Body of pancreas (tissue), 4 donors: Measurements from ENCODE around the gene GRID1. TPM values are rescaled to one million over a fixed set of nuclear protein-coding genes. Genes with fewer than 3 reads are reported as not detected.

Source experiments
- ATAC-seq: fragments of 150-250 bp; one replicate; pipeline ENCODE4 v1.9.1; 2016
- DNase-seq, 4 donors: peaks; one replicate each; pipeline ENCODE4 v3.0.0-alpha.2; 2019
- H3K27ac ChIP-seq, 4 donors: fragments of 200-600 bp; sonication (generic); 1 replicate in 3 of 4; 2 replicates in 1 of 4; pipeline versions ENCODE4 v1.5.1 to v1.6.1; 2016 to 2019; ENCODE audit warnings: mild to moderate bottlenecking in 1 of 4, mixed read lengths in 1 of 4, moderate library complexity in 1 of 4
- H3K27me3 ChIP-seq, 2 donors: fragments of 200-600 bp; sonication (generic); one replicate each; pipeline ENCODE4 v1.6.0; 2016; ENCODE audit warnings: mild to moderate bottlenecking in 1 of 2
- H3K36me3 ChIP-seq, 2 donors: fragments of 200-600 bp; sonication (generic); replicated peaks in 1 of 2; 2 replicates each; pipeline ENCODE4 v1.5.1; 2016; ENCODE audit warnings: low read depth in 2 of 2; ENCODE audit not compliant: insufficient read depth in 1 of 2
- H3K4me1 ChIP-seq: fragments of 200-600 bp; sonication (generic); one replicate; pipeline ENCODE4 v1.6.0; 2016
- H3K4me3 ChIP-seq, 2 donors: fragments of 200-600 bp; sonication (generic); 1 replicate in 1 of 2; 2 replicates in 1 of 2; pipeline ENCODE4 v1.5.1; 2016 to 2019
- H3K9me3 ChIP-seq, 3 donors: fragments of 200-600 bp; sonication (generic); 1 replicate in 2 of 3; 2 replicates in 1 of 3; pipeline ENCODE4 v1.5.1; 2016
- CTCF ChIP-seq, 7 experiments: fragments of 450-650 bp in 4 of 7; fragments of 200-600 bp in 3 of 7; sonication (generic) in 3 of 7; IDR thresholded peaks; one replicate each; pipeline ENCODE4 v1.5.1; 2016 to 2019; ENCODE audit warnings: antibody characterized with exemption in 7 of 7
- POLR2A ChIP-seq, 3 donors: fragments of 450-650 bp; IDR thresholded peaks; one replicate each; pipeline ENCODE4 v1.6.1; 2016; ENCODE audit warnings: antibody characterized with exemption in 3 of 3, mild to moderate bottlenecking in 2 of 3
- WGBS, 2 donors: methylation state at CpG; one replicate each; pipeline ENCODE4 v1.1.5; 2017; 5-methylcytosine and 5-hydroxymethylcytosine counted together
- intact Hi-C: fragments of 100-400 bp; cut with DNase I; formaldehyde crosslinking; loops from one replicate; pipeline ENCODE4 v1.15.1; 2023
- total RNA-seq, 2 donors: library from RNA; depleted of rRNA; stranded (reverse); fragments of >200 nt; gene quantifications; one replicate each; pipeline ENCODE4 v1.1.0, GENCODE V29; 2016

The GRID1 gene
- total RNA-seq, 2 donors from 2014 or later, result 1.0 to 1.6 TPM

- DNase-seq (no peak), ATAC-seq (no peak)
- Histone ChIP-seq H3K4me1 (no peaks in the 10 kb centered on the region), H3K36me3 (no peaks in the 10 kb centered on the region), H3K4me3 (no peak overlapping the region), H3K9me3 (no peaks in the 10 kb centered on the region), H3K27me3 (no peaks in the 10 kb centered on the region), H3K27ac (no peak overlapping the region)
- intact Hi-C loops, result no loop called here
- 77 to 79% methylated on average over 6 of the region's 6 CpGs for WGBS, 2 donors
- TF ChIP-seq POLR2A (IDR thresholded peaks at IDR 0.05) (no peak), CTCF (IDR thresholded peaks at IDR 0.05) (no peak)
These were observed 718.3 kb downstream of the GRID1 start for GRCh38 chr10:85648279-85648754.

- Histone ChIP-seq H3K27ac (no peak overlapping the region), H3K4me3 (no peak overlapping the region), H3K9me3 (no peaks in the 10 kb centered on the region), H3K4me1 (no peaks in the 10 kb centered on the region), H3K27me3 (no peaks in the 10 kb centered on the region), H3K36me3 (no peaks in the 10 kb centered on the region)
- WGBS, 2 donors, result 78 to 84% methylated on average over 5 of the region's 5 CpGs
- ATAC-seq (no peak), DNase-seq (no peak)
- TF ChIP-seq CTCF (IDR thresholded peaks at IDR 0.05) (no peak), POLR2A (IDR thresholded peaks at IDR 0.05) (no peak)
- intact Hi-C loops, result no loop called here
These were observed 718.9 kb downstream of the GRID1 start for GRCh38 chr10:85647741-85648140.

- intact Hi-C loops, result no loop called here
- Histone ChIP-seq H3K36me3 (no peaks in the 10 kb centered on the region), H3K27ac (no peak overlapping the region), H3K9me3 (no peaks in the 10 kb centered on the region), H3K4me1 (no peaks in the 10 kb centered on the region), H3K4me3 (no peak overlapping the region), H3K27me3 (no peaks in the 10 kb centered on the region)
- WGBS, 2 donors, result 76 to 82% methylated on average over 6 to 7 of the region's 7 CpGs
- ATAC-seq, result no peak
- no peak for DNase-seq
- TF ChIP-seq POLR2A (IDR thresholded peaks at IDR 0.05) (no peak), CTCF (IDR thresholded peaks at IDR 0.05) (no peak)
These were observed 720.5 kb downstream of the GRID1 start for GRCh38 chr10:85645926-85646711.

GRCh38 chr10:85645053-85645452, 721.5 kb downstream of the GRID1 start:
- Histone ChIP-seq H3K36me3 (no peaks in the 10 kb centered on the region), H3K4me3 (no peak overlapping the region), H3K27me3 (no peaks in the 10 kb centered on the region), H3K9me3 (no peaks in the 10 kb centered on the region), H3K4me1 (no peaks in the 10 kb centered on the region), H3K27ac (no peak overlapping the region)
- 67 to 70% methylated on average over 3 of the region's 3 CpGs for WGBS, 2 donors
- ATAC-seq, result no peak
- intact Hi-C loops, result no loop called here
- TF ChIP-seq POLR2A (IDR thresholded peaks at IDR 0.05) (no peak), CTCF (IDR thresholded peaks at IDR 0.05) (no peak)
- no peak for DNase-seq
